ENCODE measurements around the gene ASB2.

The ASB2 gene

GRCh38 chr14:93929048-93929535, 47.3 kb downstream of the ASB2 start:
- no peak for TF ChIP-seq CTCF (IDR thresholded peaks at IDR 0.05)
- Histone ChIP-seq H3K4me1 (ENCODE audit: control insufficient read depth in 1 of 2, insufficient read depth in 1 of 2, low read depth in 1 of 2, low read length in 1 of 2) (no peaks in the 10 kb centered on the region), H3K9me3 (no peaks in the 10 kb centered on the region), H3K27me3 (no peaks in the 10 kb centered on the region), H3K36me3 (no peaks in the 10 kb centered on the region), H3K4me3 (ENCODE audit: low read depth in 1 of 2, low read length in 1 of 2) (no peak overlapping the region), H3K27ac (no peak overlapping the region)

GRCh38 chr14:93928184-93929047, 48.0 kb downstream of the ASB2 start:
- H3K9me3 ChIP-seq = no peaks in the 10 kb centered on the region
- no peak for TF ChIP-seq CTCF (IDR thresholded peaks at IDR 0.05)
- no peak overlapping the region for H3K27ac ChIP-seq
- no peak overlapping the region for H3K4me3 ChIP-seq (ENCODE audit: low read depth in 1 of 2, low read length in 1 of 2)
- H3K36me3 ChIP-seq = no peaks in the 10 kb centered on the region
- no peaks in the 10 kb centered on the region for H3K27me3 ChIP-seq
- H3K4me1 ChIP-seq (ENCODE audit: control insufficient read depth in 1 of 2, insufficient read depth in 1 of 2, low read depth in 1 of 2, low read length in 1 of 2) = no peaks in the 10 kb centered on the region

DNA sequence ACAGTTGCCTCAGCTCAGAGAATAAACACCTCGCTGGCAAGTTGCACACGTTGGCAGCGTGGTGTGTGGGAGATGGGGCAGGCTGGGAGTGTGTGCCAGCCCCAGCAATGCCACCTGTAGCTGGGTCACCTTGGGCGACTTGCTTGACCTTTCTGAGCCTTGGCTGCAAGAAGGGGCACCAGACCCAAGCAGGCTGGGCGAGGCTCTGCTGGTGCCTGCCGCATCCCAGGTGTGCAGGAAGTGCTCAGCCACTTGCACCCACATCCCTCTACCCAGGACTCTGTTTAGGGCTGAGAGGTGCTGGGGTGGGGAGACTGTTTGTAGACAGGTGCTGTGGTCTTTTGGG, 48.6 kb downstream of the ASB2 start:
- no peak for TF ChIP-seq CTCF (IDR thresholded peaks at IDR 0.05)
- H3K27ac ChIP-seq = no peak overlapping the region
- no peaks in the 10 kb centered on the region for H3K36me3 ChIP-seq
- H3K27me3 ChIP-seq = no peaks in the 10 kb centered on the region
- no peak overlapping the region for H3K4me3 ChIP-seq (ENCODE audit: low read depth in 1 of 2, low read length in 1 of 2)
- no peaks in the 10 kb centered on the region for H3K4me1 ChIP-seq (ENCODE audit: control insufficient read depth in 1 of 2, insufficient read depth in 1 of 2, low read depth in 1 of 2, low read length in 1 of 2)
- H3K9me3 ChIP-seq = no peaks in the 10 kb centered on the region

DNA sequence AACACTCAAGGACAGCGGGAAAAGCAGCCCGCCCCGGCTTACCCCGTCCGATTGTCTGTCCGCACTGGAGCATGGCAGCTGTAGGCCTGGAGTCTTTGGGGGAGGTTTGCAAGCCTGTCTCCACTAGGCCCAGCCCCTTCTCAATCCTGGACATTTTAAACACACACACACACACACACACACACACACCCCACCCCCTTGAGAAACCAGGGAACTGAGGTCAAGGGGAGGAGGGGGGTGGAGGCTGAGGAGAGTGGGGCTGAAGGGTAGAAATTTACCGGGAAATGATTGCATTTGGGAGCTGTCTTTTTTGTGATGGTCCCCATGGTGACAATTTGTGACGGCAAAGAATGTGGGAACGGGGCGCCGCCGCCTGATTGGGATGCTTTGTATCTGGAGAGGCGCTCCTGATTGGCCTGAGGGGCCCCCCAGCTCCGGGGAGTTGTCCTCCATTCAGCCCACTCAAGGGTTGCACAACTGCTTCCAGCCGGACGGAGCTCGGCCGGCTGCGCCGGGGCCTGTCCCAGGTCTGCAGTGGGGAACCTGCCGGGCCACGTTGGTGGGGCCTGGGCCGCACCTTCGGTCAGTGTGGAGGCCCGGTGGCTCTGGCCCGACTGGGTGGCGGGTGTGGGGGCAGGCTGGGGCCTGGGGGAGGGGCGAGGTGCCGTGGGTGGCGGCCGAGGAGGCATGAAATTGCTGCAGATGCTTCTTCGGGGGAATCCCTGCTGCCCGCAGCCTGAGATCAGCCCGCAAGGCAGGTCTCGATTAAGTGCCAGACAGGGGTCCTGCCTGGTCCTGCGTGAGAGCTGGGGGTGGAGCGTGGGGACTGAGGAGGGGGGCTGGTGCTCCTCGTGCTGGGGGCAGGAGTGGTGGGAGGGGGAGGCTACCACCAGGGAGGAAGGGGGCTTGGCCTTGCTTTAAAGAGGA, 49.2 kb downstream of the ASB2 start, which contains the start of gene FAM181A:
TSS of gene FAM181A (plus strand) at position 472 of the 927 bp plus-strand sequence. CDS start 942 bp downstream, outside the sequence.
- no peaks in the 10 kb centered on the region for H3K27me3 ChIP-seq
- H3K4me3 ChIP-seq (ENCODE audit: low read depth in 1 of 2, low read length in 1 of 2) = no peak within 1 kb of the TSS
- no peaks in the 10 kb centered on the region for H3K9me3 ChIP-seq
- H3K36me3 ChIP-seq = no peaks in the 10 kb centered on the region
- no peaks in the 10 kb centered on the region for H3K4me1 ChIP-seq (ENCODE audit: control insufficient read depth in 1 of 2, insufficient read depth in 1 of 2, low read depth in 1 of 2, low read length in 1 of 2)
- no peak within 1 kb of the TSS for H3K27ac ChIP-seq
- TF ChIP-seq CTCF (IDR thresholded peaks at IDR 0.05) = no peak

GRCh38 chr14:93926245-93926872, 50.0 kb downstream of the ASB2 start:
- H3K4me1 ChIP-seq (ENCODE audit: control insufficient read depth in 1 of 2, insufficient read depth in 1 of 2, low read depth in 1 of 2, low read length in 1 of 2) = no peaks in the 10 kb centered on the region

More at GRCh38 chr14:93926245-93926872, 50.0 kb downstream of the ASB2 start:
- no peaks in the 10 kb centered on the region for H3K36me3 ChIP-seq
- no peak for TF ChIP-seq CTCF (IDR thresholded peaks at IDR 0.05)
- H3K27me3 ChIP-seq = no peaks in the 10 kb centered on the region
- H3K9me3 ChIP-seq = no peaks in the 10 kb centered on the region
- H3K27ac ChIP-seq = no peak overlapping the region
- no peak overlapping the region for H3K4me3 ChIP-seq (ENCODE audit: low read depth in 1 of 2, low read length in 1 of 2)

Data from neutrophil (primary cell).